ENCODE measurements around the gene TDRD10.

TDRD10 gene

GRCh38 chr1:154474802-154475201 lies 27.2 kb upstream of the TDRD10 start:
- no peaks in the 10 kb centered on the region for H4K20me1 ChIP-seq (ENCODE audit: insufficient read depth, low read length)
- H3K9ac ChIP-seq (ENCODE audit: low read length), result no peak overlapping the region
- no peak overlapping the region for H2AFZ ChIP-seq (ENCODE audit: low read depth, low read length)
- H3K79me2 ChIP-seq (ENCODE audit: low read length), result no peaks in the 10 kb centered on the region
- H3K27ac ChIP-seq (ENCODE audit: low read length), result no peak overlapping the region
- H3K9me3 ChIP-seq (ENCODE audit: insufficient read depth, low read length), result no peaks in the 10 kb centered on the region
- H3K36me3 ChIP-seq (replicated peaks; ENCODE audit: low read depth, low read length), result no peaks in the 10 kb centered on the region
- H3K27me3 ChIP-seq (ENCODE audit: low read depth, low read length), result no peaks in the 10 kb centered on the region
- no peak overlapping the region for H3K4me2 ChIP-seq (ENCODE audit: low read length)
- no peak overlapping the region for H3K4me3 ChIP-seq (ENCODE audit: low read length)
- TF ChIP-seq, protein P1, sequence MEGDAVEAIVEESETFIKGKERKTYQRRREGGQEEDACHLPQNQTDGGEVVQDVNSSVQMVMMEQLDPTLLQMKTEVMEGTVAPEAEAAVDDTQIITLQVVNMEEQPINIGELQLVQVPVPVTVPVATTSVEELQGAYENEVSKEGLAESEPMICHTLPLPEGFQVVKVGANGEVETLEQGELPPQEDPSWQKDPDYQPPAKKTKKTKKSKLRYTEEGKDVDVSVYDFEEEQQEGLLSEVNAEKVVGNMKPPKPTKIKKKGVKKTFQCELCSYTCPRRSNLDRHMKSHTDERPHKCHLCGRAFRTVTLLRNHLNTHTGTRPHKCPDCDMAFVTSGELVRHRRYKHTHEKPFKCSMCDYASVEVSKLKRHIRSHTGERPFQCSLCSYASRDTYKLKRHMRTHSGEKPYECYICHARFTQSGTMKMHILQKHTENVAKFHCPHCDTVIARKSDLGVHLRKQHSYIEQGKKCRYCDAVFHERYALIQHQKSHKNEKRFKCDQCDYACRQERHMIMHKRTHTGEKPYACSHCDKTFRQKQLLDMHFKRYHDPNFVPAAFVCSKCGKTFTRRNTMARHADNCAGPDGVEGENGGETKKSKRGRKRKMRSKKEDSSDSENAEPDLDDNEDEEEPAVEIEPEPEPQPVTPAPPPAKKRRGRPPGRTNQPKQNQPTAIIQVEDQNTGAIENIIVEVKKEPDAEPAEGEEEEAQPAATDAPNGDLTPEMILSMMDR (IDR thresholded peaks at IDR 0.05; ENCODE audit: low read depth, low read length), result no peak
- no peak for TF ChIP-seq EZH2phosphoT487 (IDR thresholded peaks at IDR 0.05; ENCODE audit: low read depth)
- H3K4me1 ChIP-seq (ENCODE audit: low read length), result peaks cover 24% of the 10 kb centered on the region

DNA sequence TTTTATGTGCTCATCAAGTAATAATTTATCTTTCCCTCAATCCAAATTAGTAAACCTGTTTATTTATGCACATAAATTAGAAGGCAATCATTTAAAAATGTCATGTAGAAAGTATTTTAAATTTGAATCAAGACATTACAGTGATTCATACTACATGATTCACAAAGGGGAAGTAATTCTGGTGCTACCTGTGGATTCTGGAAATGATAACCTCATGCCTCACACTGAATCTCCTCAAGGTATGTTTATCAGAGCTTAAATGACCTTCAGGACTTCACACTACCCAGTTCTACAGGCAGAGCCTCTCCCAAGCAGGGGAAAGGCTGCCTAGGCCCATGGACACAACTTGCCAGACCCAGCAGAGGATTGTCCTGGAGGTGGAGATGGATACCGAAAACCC lies 25.2 kb upstream of the TDRD10 start:
- Histone ChIP-seq H3K27me3 (ENCODE audit: low read depth, low read length) (no peaks in the 10 kb centered on the region), H3K9me3 (ENCODE audit: insufficient read depth, low read length) (no peaks in the 10 kb centered on the region), H2AFZ (ENCODE audit: low read depth, low read length) (no peak overlapping the region), H3K9ac (ENCODE audit: low read length) (no peak overlapping the region), H3K79me2 (ENCODE audit: low read length) (no peaks in the 10 kb centered on the region), H3K4me1 (ENCODE audit: low read length) (peaks cover 24% of the 10 kb centered on the region), H3K4me2 (ENCODE audit: low read length) (no peak overlapping the region), H3K36me3 (replicated peaks; ENCODE audit: low read depth, low read length) (no peaks in the 10 kb centered on the region), H3K4me3 (ENCODE audit: low read length) (no peak overlapping the region), H4K20me1 (ENCODE audit: insufficient read depth, low read length) (no peaks in the 10 kb centered on the region), H3K27ac (ENCODE audit: low read length) (no peak overlapping the region)
- TF ChIP-seq, protein P1 (IDR thresholded peaks at IDR 0.05; ENCODE audit: low read depth, low read length), result no peak
- no peak for TF ChIP-seq EZH2phosphoT487 (IDR thresholded peaks at IDR 0.05; ENCODE audit: low read depth)

- H4K20me1 ChIP-seq (ENCODE audit: insufficient read depth, low read length), result no peaks in the 10 kb centered on the region
- 0 out of 2 replicates have a peak, but pooled peaks cover 3% of the 10 kb centered on the region for H3K27me3 ChIP-seq (ENCODE audit: low read depth, low read length)
- peak overlapping the region; percentile 26; the same call in 1 of the 2 replicates for H3K9ac ChIP-seq (ENCODE audit: low read length)
- H3K27ac ChIP-seq (ENCODE audit: low read length), result no peak overlapping the region
- H3K36me3 ChIP-seq (replicated peaks; ENCODE audit: low read depth, low read length), result no peaks in the 10 kb centered on the region
- no peaks in the 10 kb centered on the region for H3K9me3 ChIP-seq (ENCODE audit: insufficient read depth, low read length)
- no peak overlapping the region for H3K4me3 ChIP-seq (ENCODE audit: low read length)
- peaks cover 24% of the 10 kb centered on the region for H3K4me1 ChIP-seq (ENCODE audit: low read length)
- H3K79me2 ChIP-seq (ENCODE audit: low read length), result no peaks in the 10 kb centered on the region
- TF ChIP-seq EZH2phosphoT487 (IDR thresholded peaks at IDR 0.05; ENCODE audit: low read depth), result no peak
- TF ChIP-seq, protein P1 (IDR thresholded peaks at IDR 0.05; ENCODE audit: low read depth, low read length), result no peak
- H3K4me2 ChIP-seq (ENCODE audit: low read length), result peak overlapping the region; percentile 58; the same call in 1 of the 2 replicates
- H2AFZ ChIP-seq (ENCODE audit: low read depth, low read length), result peak overlapping the region; percentile 69; the same call in 1 of the 2 replicates
Measured at GRCh38 chr1:154478013-154478412, 24.0 kb upstream of the TDRD10 start.

DNA sequence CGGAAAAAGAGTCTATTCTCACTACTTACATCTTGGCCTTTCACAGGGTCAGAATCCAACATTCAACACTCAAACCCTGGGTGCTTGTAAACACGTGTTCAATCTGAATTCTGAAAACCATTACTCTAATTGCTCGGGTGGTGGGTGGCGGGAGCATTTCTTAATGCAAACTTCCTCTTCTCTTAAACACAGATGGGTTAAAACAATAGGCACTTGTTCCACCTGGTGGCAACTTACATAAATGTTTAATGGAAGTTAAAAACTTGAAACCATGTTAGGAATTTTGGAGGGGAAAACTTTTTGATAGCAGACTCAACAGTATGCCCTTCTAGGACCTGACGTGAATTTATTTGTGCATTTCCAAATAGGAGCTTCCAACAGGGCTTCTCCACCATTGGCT lies 23.4 kb upstream of the TDRD10 start:
- H4K20me1 ChIP-seq (ENCODE audit: insufficient read depth, low read length), result no peaks in the 10 kb centered on the region
- no peaks in the 10 kb centered on the region for H3K36me3 ChIP-seq (replicated peaks; ENCODE audit: low read depth, low read length)
- no peak for TF ChIP-seq EZH2phosphoT487 (IDR thresholded peaks at IDR 0.05; ENCODE audit: low read depth)
- TF ChIP-seq, protein P1 (IDR thresholded peaks at IDR 0.05; ENCODE audit: low read depth, low read length), result peak; percentile 66
- H2AFZ ChIP-seq (ENCODE audit: low read depth, low read length), result peak overlapping the region; percentile 69
- no peaks in the 10 kb centered on the region for H3K9me3 ChIP-seq (ENCODE audit: insufficient read depth, low read length)
- H3K4me3 ChIP-seq (ENCODE audit: low read length), result peak overlapping the region; percentile 32; the same call in 1 of the 2 replicates
- H3K79me2 ChIP-seq (ENCODE audit: low read length), result no peaks in the 10 kb centered on the region
- H3K27ac ChIP-seq (ENCODE audit: low read length), result no peak overlapping the region
- peaks cover 24% of the 10 kb centered on the region for H3K4me1 ChIP-seq (ENCODE audit: low read length)
- H3K9ac ChIP-seq (ENCODE audit: low read length), result peak overlapping the region; percentile 26
- peak overlapping the region; percentile 58 for H3K4me2 ChIP-seq (ENCODE audit: low read length)
- 0 out of 2 replicates have a peak, but pooled peaks cover 7% of the 10 kb centered on the region for H3K27me3 ChIP-seq (ENCODE audit: low read depth, low read length)
